ENCODE measurements around the gene AFF3.

Gene AFF3

GRCh38 chr2:100004959-100005387 is 137.4 kb downstream of the AFF3 start:
- Histone ChIP-seq H3K27me3 (no peaks in the 10 kb centered on the region), H3K36me3 (peaks cover 44% of the 10 kb centered on the region), H3K4me3 (no peak overlapping the region), H3K27ac (no peak overlapping the region), H3K9ac (no peak overlapping the region), H3K9me3 (no peaks in the 10 kb centered on the region), H4K20me1 (no peaks in the 10 kb centered on the region), H3K4me1 (peaks cover 11% of the 10 kb centered on the region), H3K4me2 (no peak overlapping the region)
- no peak for TF ChIP-seq Cebpa-rat (IDR thresholded peaks at IDR 0.05)

GRCh38 chr2:100004348-100004884 is 138.0 kb downstream of the AFF3 start:
- no peaks in the 10 kb centered on the region for H4K20me1 ChIP-seq
- no peak overlapping the region for H3K4me3 ChIP-seq
- no peaks in the 10 kb centered on the region for H3K27me3 ChIP-seq
- no peak for TF ChIP-seq Cebpa-rat (IDR thresholded peaks at IDR 0.05)
- H3K4me1 ChIP-seq, result peaks cover 5% of the 10 kb centered on the region
- H3K36me3 ChIP-seq, result peaks cover 49% of the 10 kb centered on the region
- no peak overlapping the region for H3K9ac ChIP-seq
- no peak overlapping the region for H3K4me2 ChIP-seq
- H3K9me3 ChIP-seq, result no peaks in the 10 kb centered on the region
- H3K27ac ChIP-seq, result no peak overlapping the region

- Histone ChIP-seq H3K36me3 (peaks cover 30% of the 10 kb centered on the region), H3K27ac (no peak overlapping the region), H4K20me1 (no peaks in the 10 kb centered on the region)
Measured at GRCh38 chr2:100002059-100002458, 140.3 kb downstream of the AFF3 start.

GRCh38 chr2:100000915-100001707 is 141.3 kb downstream of the AFF3 start:
- H3K4me3 ChIP-seq, result no peak overlapping the region
- H3K4me2 ChIP-seq, result no peak overlapping the region
- H4K20me1 ChIP-seq, result no peaks in the 10 kb centered on the region
- H3K27me3 ChIP-seq, result no peaks in the 10 kb centered on the region
- peaks cover 21% of the 10 kb centered on the region for H3K36me3 ChIP-seq
- no peak overlapping the region for H3K9ac ChIP-seq
- no peak overlapping the region for H3K27ac ChIP-seq
- TF ChIP-seq Cebpa-rat (IDR thresholded peaks at IDR 0.05), result no peak
- H3K4me1 ChIP-seq, result no peaks in the 10 kb centered on the region
- H3K9me3 ChIP-seq, result no peaks in the 10 kb centered on the region

More at GRCh38 chr2:100002059-100002458, 140.3 kb downstream of the AFF3 start:
- Histone ChIP-seq H3K27me3 (no peaks in the 10 kb centered on the region), H3K4me3 (no peak overlapping the region), H3K9ac (no peak overlapping the region), H3K4me1 (no peaks in the 10 kb centered on the region), H3K9me3 (no peaks in the 10 kb centered on the region), H3K4me2 (no peak overlapping the region)
- TF ChIP-seq Cebpa-rat (IDR thresholded peaks at IDR 0.05), result no peak

GRCh38 chr2:99998651-99999320 is 143.6 kb downstream of the AFF3 start:
- no peak overlapping the region for H3K4me2 ChIP-seq
- H4K20me1 ChIP-seq, result no peaks in the 10 kb centered on the region
- H3K36me3 ChIP-seq, result peaks cover 21% of the 10 kb centered on the region
- no peaks in the 10 kb centered on the region for H3K9me3 ChIP-seq
- H3K9ac ChIP-seq, result no peak overlapping the region
- H3K4me3 ChIP-seq, result no peak overlapping the region
- H3K27ac ChIP-seq, result no peak overlapping the region
- no peak for TF ChIP-seq Cebpa-rat (IDR thresholded peaks at IDR 0.05)
- H3K4me1 ChIP-seq, result no peaks in the 10 kb centered on the region
- H3K27me3 ChIP-seq, result no peaks in the 10 kb centered on the region

- no peak for TF ChIP-seq Cebpa-rat (IDR thresholded peaks at IDR 0.05)
- H3K4me2 ChIP-seq, result no peak overlapping the region
- H4K20me1 ChIP-seq, result no peaks in the 10 kb centered on the region
- H3K27me3 ChIP-seq, result no peaks in the 10 kb centered on the region
- 0 out of 2 replicates have a peak, but pooled peaks cover 6% of the 10 kb centered on the region for H3K36me3 ChIP-seq
- H3K27ac ChIP-seq, result no peak overlapping the region
- no peaks in the 10 kb centered on the region for H3K4me1 ChIP-seq
- H3K9me3 ChIP-seq, result no peaks in the 10 kb centered on the region
- no peak overlapping the region for H3K9ac ChIP-seq
- H3K4me3 ChIP-seq, result no peak overlapping the region
Measured at GRCh38 chr2:99989905-99990304, 152.5 kb downstream of the AFF3 start.

GRCh38 chr2:99988599-99988998 is 153.8 kb downstream of the AFF3 start:
- Histone ChIP-seq H3K27me3 (no peaks in the 10 kb centered on the region), H3K27ac (no peak overlapping the region), H4K20me1 (no peaks in the 10 kb centered on the region)

GRCh38 chr2:99987160-99987559 is 155.2 kb downstream of the AFF3 start:
- Histone ChIP-seq H3K27ac (no peak overlapping the region), H3K36me3 (peaks cover 9% of the 10 kb centered on the region), H3K4me2 (no peak overlapping the region), H3K4me1 (no peaks in the 10 kb centered on the region), H3K9me3 (peaks cover 3% of the 10 kb centered on the region; the same call in 1 of the 2 replicates), H3K9ac (no peak overlapping the region), H4K20me1 (no peaks in the 10 kb centered on the region), H3K4me3 (no peak overlapping the region), H3K27me3 (no peaks in the 10 kb centered on the region)
- TF ChIP-seq Cebpa-rat (IDR thresholded peaks at IDR 0.05), result no peak

More at GRCh38 chr2:99988599-99988998, 153.8 kb downstream of the AFF3 start:
- H3K9ac ChIP-seq, result no peak overlapping the region
- no peak overlapping the region for H3K4me2 ChIP-seq
- TF ChIP-seq Cebpa-rat (IDR thresholded peaks at IDR 0.05), result no peak
- H3K36me3 ChIP-seq, result 0 out of 2 replicates have a peak, but pooled peaks cover 6% of the 10 kb centered on the region
- H3K9me3 ChIP-seq, result no peaks in the 10 kb centered on the region
- H3K4me3 ChIP-seq, result no peak overlapping the region
- H3K4me1 ChIP-seq, result no peaks in the 10 kb centered on the region

- no peak overlapping the region for H3K27ac ChIP-seq
Measured at GRCh38 chr2:99984799-99985515, 157.4 kb downstream of the AFF3 start.

More at GRCh38 chr2:99984799-99985515, 157.4 kb downstream of the AFF3 start:
- H3K4me3 ChIP-seq, result no peak overlapping the region
- H3K4me1 ChIP-seq, result no peaks in the 10 kb centered on the region
- H3K4me2 ChIP-seq, result no peak overlapping the region
- H3K27me3 ChIP-seq, result no peaks in the 10 kb centered on the region
- TF ChIP-seq Cebpa-rat (IDR thresholded peaks at IDR 0.05), result no peak
- no peak overlapping the region for H3K9ac ChIP-seq
- peaks cover 3% of the 10 kb centered on the region; the same call in 1 of the 2 replicates for H3K9me3 ChIP-seq
- H3K36me3 ChIP-seq, result peaks cover 8% of the 10 kb centered on the region
- no peaks in the 10 kb centered on the region for H4K20me1 ChIP-seq

All from BLaER1 (cell line).